Activated CD4-positive, CD25-positive, alpha-beta regulatory T cell (primary cell): ENCODE measurements around the gene KREMEN1.
"Not testable (repeated sequence)": the region's sequence is repeated elsewhere in the genome, so short reads cannot be mapped to it uniquely, and the experiment has no call there.

Experiments used
- DNase-seq, 4 experiments: peaks; one replicate each; lab custom pipeline; 2025; lab: John Stamatoyannopoulos, UW

KREMEN1 gene

GRCh38 chr22:29072979-29073617, at the start of gene KREMEN1:
KREMEN1 (plus strand) TSS chr22:29073035; CDS start chr22:29073131, 96 bp downstream.
- DNase-seq: no peak

GRCh38 chr22:29023172-29023796, 49.6 kb upstream of the KREMEN1 start:
- DNase-seq: no peak

- no peak for DNase-seq
Observed at GRCh38 chr22:29026579-29026978, 46.3 kb upstream of the KREMEN1 start.

- DNase-seq: no peak
Observed at GRCh38 chr22:29028468-29028867, 44.4 kb upstream of the KREMEN1 start.

GRCh38 chr22:29029202-29030000, 43.4 kb upstream of the KREMEN1 start:
- no peak for DNase-seq

- no peak for DNase-seq
Observed at GRCh38 chr22:29030016-29030617, 42.7 kb upstream of the KREMEN1 start.

GRCh38 chr22:29030618-29031226, 42.1 kb upstream of the KREMEN1 start:
- DNase-seq: no peak

- DNase-seq: no peak
Observed at GRCh38 chr22:29031227-29032011, 41.4 kb upstream of the KREMEN1 start.

GRCh38 chr22:29032014-29032475, 40.8 kb upstream of the KREMEN1 start:
- no peak for DNase-seq

GRCh38 chr22:29032584-29032983, 40.3 kb upstream of the KREMEN1 start:
- DNase-seq: no peak

- no peak for DNase-seq
Observed at GRCh38 chr22:29037340-29037932, 35.4 kb upstream of the KREMEN1 start.

GRCh38 chr22:29039148-29039547, 33.7 kb upstream of the KREMEN1 start:
- DNase-seq: no peak

GRCh38 chr22:29039684-29040083, 33.2 kb upstream of the KREMEN1 start:
- not testable (repeated sequence) for DNase-seq

- peak; percentile 29 to 41 (median 30) for DNase-seq
Observed at GRCh38 chr22:29040385-29041275, 32.2 kb upstream of the KREMEN1 start.

GRCh38 chr22:29041408-29041807, 31.4 kb upstream of the KREMEN1 start:
- DNase-seq: no peak

GRCh38 chr22:29043906-29044575, 28.8 kb upstream of the KREMEN1 start:
- DNase-seq: no peak

- DNase-seq: no peak
Observed at GRCh38 chr22:29044657-29045176, 28.1 kb upstream of the KREMEN1 start.

GRCh38 chr22:29048822-29049654, 23.8 kb upstream of the KREMEN1 start:
- no peak for DNase-seq
